GM12878 (cell line): ENCODE results near the gene IL37. TPM values are rescaled to one million over a fixed set of nuclear protein-coding genes. Genes with fewer than 3 reads are reported as not detected.
"Not testable (repeated sequence)": the region's sequence is repeated elsewhere in the genome, so short reads cannot be mapped to it uniquely, and the experiment has no call there.

Source experiments
- ATAC-seq: fragments of 200-7000 bp; cut with Tn5 transposase; 3 replicates; pipeline ENCODE4 v1.9.1; 2020; ENCODE audit warnings: mild to moderate bottlenecking, moderate library complexity
- BruUV-seq: library from RNA; stranded (reverse); fragments of 400-500 nt; replicated peaks from 2 replicates; lab custom pipeline; 2021; lab: Mats Ljungman, UMichigan
- CTCF ChIA-PET: fragments of 300-600 bp; sonication (Branson Sonifier 250); formaldehyde crosslinking; extraction: SDS; loops from one replicate; lab custom pipeline; 2021; ENCODE audit warnings: inconsistent platforms; lab: Yijun Ruan, JAX
- POLR2A ChIA-PET: fragments of 350-600 bp; formaldehyde crosslinking; extraction: SDS; loops from one replicate; lab custom pipeline; 2021; ENCODE audit warnings: inconsistent platforms; lab: Charles Lee
- RAD21 ChIA-PET: fragments of 300-600 bp; sonication (Branson Sonifier 250); formaldehyde crosslinking; loops from one replicate; lab custom pipeline; 2023; ENCODE audit warnings: antibody characterized with exemption; ENCODE audit not compliant: unreplicated experiment; lab: Charles Lee
- SMC1A ChIA-PET: fragments of 300-600 bp; sonication (Branson Sonifier 250); formaldehyde crosslinking; loops from one replicate; lab custom pipeline; 2023; ENCODE audit not compliant: unreplicated experiment, uncharacterized antibody; lab: Charles Lee
- DNase-seq: peaks from one replicate; pipeline ENCODE4 v3.0.0-alpha.2; 2011; ENCODE audit warnings: low read depth, low spot score
- FAIRE-seq: peaks from 3 replicates; lab custom pipeline; 2011; peaks lifted over from hg19 to GRCh38; lab: Jason Lieb, UNC
- H2AFZ ChIP-seq: 2 replicates; pipeline ENCODE4 v1.6.0; 2011; ENCODE audit warnings: low read depth, low read length, control low read depth; ENCODE audit not compliant: control insufficient read depth
- H3K27ac ChIP-seq: 2 replicates; pipeline ENCODE4 v1.5.1; 2011; ENCODE audit warnings: control low read depth; ENCODE audit not compliant: control insufficient read depth, insufficient read depth
- H3K27me3 ChIP-seq, 2 experiments: replicated peaks in 1 of 2; 2 replicates each; pipeline versions ENCODE4 v1.6.0 to v1.6.1; 2011; ENCODE audit warnings: low read length in 1 of 2; ENCODE audit not compliant: control insufficient read depth in 2 of 2, insufficient read depth in 2 of 2
- H3K36me3 ChIP-seq, 2 experiments: 2 replicates each; pipeline ENCODE4 v1.5.1; 2011; ENCODE audit warnings: low read length in 1 of 2; ENCODE audit not compliant: control insufficient read depth in 2 of 2, insufficient read depth in 2 of 2
- H3K4me1 ChIP-seq: 2 replicates; pipeline ENCODE4 v1.6.1; 2011; ENCODE audit warnings: mild to moderate bottlenecking, low read length, moderate library complexity, mixed read lengths; ENCODE audit not compliant: control insufficient read depth, insufficient read depth
- H3K4me2 ChIP-seq: 2 replicates; pipeline ENCODE4 v1.6.0; 2011; ENCODE audit warnings: control low read depth; ENCODE audit not compliant: control insufficient read depth, insufficient read depth
- H3K4me3 ChIP-seq: fragments of 200-600 bp; sonication (generic); 2 replicates; pipeline ENCODE4 v1.5.1; 2016
- H3K79me2 ChIP-seq: 2 replicates; pipeline ENCODE4 v1.6.0; 2011; ENCODE audit warnings: low read length; ENCODE audit not compliant: control insufficient read depth, insufficient read depth
- H3K9ac ChIP-seq: 2 replicates; pipeline ENCODE4 v1.8.0; 2011; ENCODE audit warnings: low read length, control low read depth, mixed read lengths; ENCODE audit not compliant: control insufficient read depth, insufficient read depth
- H3K9me3 ChIP-seq: replicated peaks from 3 replicates; pipeline ENCODE4 v1.5.1; 2011; ENCODE audit warnings: mild to moderate bottlenecking, low read length; ENCODE audit not compliant: control insufficient read depth, insufficient read depth
- H4K20me1 ChIP-seq: 2 replicates; pipeline ENCODE4 v1.6.0; 2011; ENCODE audit not compliant: control insufficient read depth, insufficient read depth
- BRCA1 ChIP-seq: IDR thresholded peaks from 2 replicates; pipeline ENCODE4 v1.6.1; 2011; ENCODE audit warnings: low read depth, low read length, improper control_type of control experiment
- E2F8 ChIP-seq: fragments of 450-650 bp; IDR thresholded peaks from 2 replicates; pipeline ENCODE4 v1.6.1; 2018; ENCODE audit warnings: mild to moderate bottlenecking, low read depth, moderate library complexity; ENCODE audit not compliant: partially characterized antibody
- GATAD2B ChIP-seq: fragments of 450-650 bp; conservative IDR thresholded peaks from 2 replicates; pipeline ENCODE4 v1.6.1; 2017; ENCODE audit warnings: low read depth, mild to moderate bottlenecking, moderate library complexity
- WGBS: methylation state at CpG from one replicate; pipeline ENCODE4 v1.1.6; 2016; ENCODE audit warnings: low lambda C conversion rate; ENCODE audit not compliant: insufficient replicate concordance, insufficient coverage; ENCODE audit errors: missing lambda C conversion rate; 5-methylcytosine and 5-hydroxymethylcytosine counted together
- in situ Hi-C: fragments of 300-500 bp; cut with MboI; formaldehyde crosslinking; loops from 9 replicates; pipeline ENCODE4 v1.14.3; 2018; ENCODE audit warnings: mixed read lengths
- intact Hi-C: fragments of 100-400 bp; cut with micrococcal nuclease; formaldehyde crosslinking; loops from one replicate; pipeline ENCODE4 v1.14.2; 2022; ENCODE audit not compliant: unreplicated experiment
- polyA plus RNA-seq, 11 experiments: library from polyadenylated mRNA; depleted of rRNA in 4 of 11; unstranded in 6 of 11; stranded (reverse) in 5 of 11; fragments of >200 nt; fragmentation: Nextera tagmentation in 4 of 11; fragmentation: Illumina TruSeq in 1 of 11; extraction: Ambion mirVana in 4 of 11; extraction: Trizol in 1 of 11; gene quantifications; 1 replicate in 1 of 11; 2 replicates in 10 of 11; pipeline versions ENCODE4 v1.2.1 to v1.2.3, GENCODE V29; 2011 to 2016; ENCODE audit warnings: inconsistent platforms in 2 of 11, missing spikeins in 2 of 11, low read depth in 1 of 11
- total RNA-seq, 4 experiments: library from RNA; depleted of rRNA in 3 of 4; stranded (reverse); fragments of >200 nt in 3 of 4; fragmentation: Illumina TruSeq in 1 of 4; extraction: Trizol in 1 of 4; gene quantifications; 2 replicates each; pipeline versions ENCODE4 v1.2.1 to v1.2.3, GENCODE V29; 2013 to 2021

Gene IL37
- total and polyA plus RNA-seq, 10 of the 15 experiments (the other 5 are each of a cell fraction or from before 2014, with no cell fraction given): 0.41 to 0.54 TPM; not detected in 8

GRCh38 chr2:112933261-112933660 lies 22.3 kb downstream of the IL37 start:
- WGBS: 64% methylated on average over 12 of the region's 12 CpGs
- no peaks in the 10 kb centered on the region for H3K9me3 ChIP-seq
- TF ChIP-seq BRCA1 (no peak), GATAD2B (no peak), E2F8 (no peak)
- no TSS peak for BruUV-seq
- no peak for DNase-seq
- H3K27me3 ChIP-seq: peaks cover 0 to 2% of the 10 kb centered on the region in 2 experiments; a peak in 1 of 4 replicates
- H2AFZ ChIP-seq: no peak overlapping the region
- H3K27ac ChIP-seq: no peak overlapping the region
- RAD21 ChIA-PET: no interaction called here
- no peak for FAIRE-seq
- no peaks in the 10 kb centered on the region for H3K79me2 ChIP-seq
- CTCF ChIA-PET: interaction anchor here (0.6 to 3.1 kb wide), 2 partner anchors 8 to 262 kb away, joined by 3 to 23 read pairs; no protein-coding TSS in a partner anchor
- no peak for ATAC-seq
- SMC1A ChIA-PET: no interaction called here
- H3K9ac ChIP-seq: no peak overlapping the region
- H3K4me1 ChIP-seq: no peaks in the 10 kb centered on the region
- intact Hi-C loops (no loop called here), in situ Hi-C loops (no loop called here)
- no peaks in the 10 kb centered on the region for H4K20me1 ChIP-seq
- POLR2A ChIA-PET: no interaction called here
- no peak overlapping the region for H3K4me2 ChIP-seq
- H3K4me3 ChIP-seq: no peak overlapping the region
- H3K36me3 ChIP-seq: no peaks in the 10 kb centered on the region

- FAIRE-seq, BruUV-seq, H3K4me1 ChIP-seq, H3K27ac ChIP-seq, intact Hi-C loops, H3K4me3 ChIP-seq, H3K79me2 ChIP-seq, POLR2A ChIA-PET, H3K9ac ChIP-seq, H3K4me2 ChIP-seq, DNase-seq, SMC1A ChIA-PET, H3K27me3 ChIP-seq, RAD21 ChIA-PET, H3K36me3 ChIP-seq, ATAC-seq, H3K9me3 ChIP-seq, H2AFZ ChIP-seq, in situ Hi-C loops, H4K20me1 ChIP-seq: not testable (repeated sequence)
- CTCF ChIA-PET: interaction anchor here (0.6 kb wide), 1 partner anchor 261 kb away, joined by 3 read pairs; no protein-coding TSS in a partner anchor
- 22% methylated on average over 2 of the region's 2 CpGs for WGBS
Observed at GRCh38 chr2:112934117-112934516, 23.2 kb downstream of the IL37 start.
